Progenitor cell of endocrine pancreas (in vitro differentiated cells): ENCODE results near the gene B9D1. TPM values are rescaled to one million over a fixed set of nuclear protein-coding genes. Genes with fewer than 3 reads are reported as not detected.

Experiments used
- DNase-seq: peaks from one replicate; pipeline ENCODE4 v3.0.0; 2021; ENCODE audit warnings: low spot score; ENCODE audit not compliant: unreplicated experiment
- H3K27ac Mint-ChIP-seq: 2 replicates; pipeline ENCODE4 v1.8.0; 2021; ENCODE audit warnings: mild to moderate bottlenecking, moderate library complexity, mixed read lengths
- H3K27me3 Mint-ChIP-seq: 2 replicates; pipeline ENCODE4 v1.8.0; 2021; ENCODE audit warnings: mixed read lengths
- H3K36me3 Mint-ChIP-seq: 2 replicates; pipeline ENCODE4 v1.8.0; 2022; ENCODE audit warnings: mixed read lengths; ENCODE audit not compliant: insufficient read depth
- H3K4me1 Mint-ChIP-seq: 2 replicates; pipeline ENCODE4 v1.8.0; 2021; ENCODE audit warnings: low read depth, mixed read lengths
- H3K4me3 Mint-ChIP-seq: 2 replicates; pipeline ENCODE4 v1.8.0; 2021; ENCODE audit warnings: low read depth, mild to moderate bottlenecking, moderate library complexity, mixed read lengths
- H3K9me3 Mint-ChIP-seq: 2 replicates; pipeline ENCODE4 v1.8.0; 2021; ENCODE audit warnings: low read depth, mixed read lengths
- CTCF ChIP-seq: fragments of 200-600 bp; sonication (generic); IDR thresholded peaks from one replicate; pipeline ENCODE4 v1.5.0; 2021; ENCODE audit warnings: antibody characterized with exemption, mild to moderate bottlenecking; ENCODE audit not compliant: unreplicated experiment
- total RNA-seq: library from RNA; stranded (reverse); gene quantifications from 2 replicates; pipeline ENCODE4 v1.2.1, GENCODE V29; 2021

B9D1 gene
- total RNA-seq, 1 donor from 2014 or later, result 27.3 TPM

- Mint-ChIP-seq H3K36me3 (peaks cover 2% of the 10 kb centered on the region), H3K27me3 (no peaks in the 10 kb centered on the region), H3K27ac (no peak overlapping the region), H3K4me3 (no peak overlapping the region), H3K4me1 (peaks cover 12% of the 10 kb centered on the region), H3K9me3 (no peaks in the 10 kb centered on the region)
- no peak for TF ChIP-seq CTCF
- DNase-seq, result no peak
Measured at GRCh38 chr17:19310151-19310550, 52.4 kb downstream of the B9D1 start.

GRCh38 chr17:19309701-19310100 is 52.8 kb downstream of the B9D1 start:
- no peak for TF ChIP-seq CTCF
- H3K9me3 Mint-ChIP-seq, result no peaks in the 10 kb centered on the region
- no peaks in the 10 kb centered on the region for H3K27me3 Mint-ChIP-seq

GRCh38 chr17:19308398-19308797 is 54.1 kb downstream of the B9D1 start:
- H3K27me3 Mint-ChIP-seq, result no peaks in the 10 kb centered on the region
- no peak overlapping the region for H3K4me3 Mint-ChIP-seq
- H3K36me3 Mint-ChIP-seq, result peaks cover 1% of the 10 kb centered on the region
- H3K9me3 Mint-ChIP-seq, result no peaks in the 10 kb centered on the region
- DNase-seq, result no peak
- TF ChIP-seq CTCF, result no peak
- H3K27ac Mint-ChIP-seq, result no peak overlapping the region
- H3K4me1 Mint-ChIP-seq, result peaks cover 12% of the 10 kb centered on the region

More at GRCh38 chr17:19309701-19310100, 52.8 kb downstream of the B9D1 start:
- Mint-ChIP-seq H3K27ac (no peak overlapping the region), H3K4me1 (peaks cover 12% of the 10 kb centered on the region), H3K4me3 (no peak overlapping the region), H3K36me3 (peaks cover 2% of the 10 kb centered on the region)
- DNase-seq, result no peak

GRCh38 chr17:19307521-19307920 is 55.0 kb downstream of the B9D1 start:
- H3K4me3 Mint-ChIP-seq, result no peak overlapping the region
- H3K27ac Mint-ChIP-seq, result no peak overlapping the region
- H3K27me3 Mint-ChIP-seq, result no peaks in the 10 kb centered on the region
- DNase-seq, result no peak
- peaks cover 12% of the 10 kb centered on the region for H3K4me1 Mint-ChIP-seq
- H3K9me3 Mint-ChIP-seq, result no peaks in the 10 kb centered on the region
- TF ChIP-seq CTCF, result no peak
- no peaks in the 10 kb centered on the region for H3K36me3 Mint-ChIP-seq

GRCh38 chr17:19306160-19307111 is 56.1 kb downstream of the B9D1 start:
- Mint-ChIP-seq H3K36me3 (no peaks in the 10 kb centered on the region), H3K4me1 (peaks cover 12% of the 10 kb centered on the region), H3K27ac (no peak overlapping the region), H3K27me3 (no peaks in the 10 kb centered on the region), H3K4me3 (no peak overlapping the region), H3K9me3 (no peaks in the 10 kb centered on the region)
- no peak for DNase-seq
- TF ChIP-seq CTCF, result no peak
